ENCODE data around the gene SPCS3.
"Not testable (repeated sequence)": the region's sequence is repeated elsewhere in the genome, so short reads cannot be mapped to it uniquely, and the experiment has no call there.

The SPCS3 gene

DNA sequence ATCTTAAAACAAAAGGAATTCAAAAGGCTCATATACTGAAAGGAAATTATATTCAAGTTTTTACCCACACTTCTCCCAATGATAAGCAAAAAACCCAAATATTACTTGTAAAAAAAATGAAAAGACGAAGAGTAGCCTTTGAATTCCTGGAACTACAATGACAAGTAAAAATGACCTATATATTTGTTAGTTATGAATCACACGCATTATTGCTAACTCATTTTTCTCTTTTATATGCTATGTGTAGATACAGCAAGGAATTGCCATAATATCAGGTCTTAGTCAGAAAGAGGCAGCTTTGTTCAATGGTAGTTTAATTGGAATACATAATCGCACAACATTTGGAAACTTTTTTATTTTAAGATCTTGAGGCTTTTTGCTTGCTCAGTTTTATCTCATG is 28.0 kb upstream of the SPCS3 start:
- TF ChIP-seq, protein P1, sequence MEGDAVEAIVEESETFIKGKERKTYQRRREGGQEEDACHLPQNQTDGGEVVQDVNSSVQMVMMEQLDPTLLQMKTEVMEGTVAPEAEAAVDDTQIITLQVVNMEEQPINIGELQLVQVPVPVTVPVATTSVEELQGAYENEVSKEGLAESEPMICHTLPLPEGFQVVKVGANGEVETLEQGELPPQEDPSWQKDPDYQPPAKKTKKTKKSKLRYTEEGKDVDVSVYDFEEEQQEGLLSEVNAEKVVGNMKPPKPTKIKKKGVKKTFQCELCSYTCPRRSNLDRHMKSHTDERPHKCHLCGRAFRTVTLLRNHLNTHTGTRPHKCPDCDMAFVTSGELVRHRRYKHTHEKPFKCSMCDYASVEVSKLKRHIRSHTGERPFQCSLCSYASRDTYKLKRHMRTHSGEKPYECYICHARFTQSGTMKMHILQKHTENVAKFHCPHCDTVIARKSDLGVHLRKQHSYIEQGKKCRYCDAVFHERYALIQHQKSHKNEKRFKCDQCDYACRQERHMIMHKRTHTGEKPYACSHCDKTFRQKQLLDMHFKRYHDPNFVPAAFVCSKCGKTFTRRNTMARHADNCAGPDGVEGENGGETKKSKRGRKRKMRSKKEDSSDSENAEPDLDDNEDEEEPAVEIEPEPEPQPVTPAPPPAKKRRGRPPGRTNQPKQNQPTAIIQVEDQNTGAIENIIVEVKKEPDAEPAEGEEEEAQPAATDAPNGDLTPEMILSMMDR (IDR thresholded peaks at IDR 0.05; ENCODE audit: borderline replicate concordance, insufficient read depth, low read depth, low read length) = no peak
- no peak overlapping the region for H3K4me3 ChIP-seq (ENCODE audit: low read depth, low read length)

GRCh38 chr4:176292920-176293319 is 26.8 kb upstream of the SPCS3 start:
- no peak overlapping the region for H3K4me3 ChIP-seq (ENCODE audit: low read depth, low read length)
- TF ChIP-seq, protein P1 (IDR thresholded peaks at IDR 0.05; ENCODE audit: borderline replicate concordance, insufficient read depth, low read depth, low read length) = no peak

- no peak overlapping the region for H3K4me3 ChIP-seq (ENCODE audit: low read depth, low read length)
- TF ChIP-seq, protein P1 (IDR thresholded peaks at IDR 0.05; ENCODE audit: borderline replicate concordance, insufficient read depth, low read depth, low read length) = no peak
These were observed 26.1 kb upstream of the SPCS3 start for GRCh38 chr4:176293660-176294059.

- H3K4me3 ChIP-seq (ENCODE audit: low read depth, low read length) = not testable (repeated sequence)
These were observed 23.9 kb upstream of the SPCS3 start for GRCh38 chr4:176295907-176296306.

DNA sequence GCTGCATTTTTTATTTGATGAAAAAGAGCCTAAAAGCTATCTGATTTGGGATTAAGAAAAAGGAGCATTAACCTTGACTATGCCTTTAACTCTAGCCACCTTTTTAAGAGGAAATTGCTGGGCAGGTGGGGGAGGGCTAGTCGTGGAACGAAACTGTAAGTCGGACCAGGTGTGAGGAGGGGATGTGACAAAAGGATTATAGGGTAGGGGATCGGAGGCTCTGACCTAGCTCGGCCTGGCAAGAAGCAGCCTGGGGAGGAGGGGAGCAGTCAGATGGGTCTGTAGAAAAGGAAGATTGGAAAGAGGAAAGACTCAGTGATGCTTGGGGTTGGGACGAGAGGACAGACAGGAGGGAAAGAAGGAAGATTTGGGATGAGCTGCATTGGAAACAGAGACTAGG is 21.1 kb upstream of the SPCS3 start:
- TF ChIP-seq, protein P1 (IDR thresholded peaks at IDR 0.05; ENCODE audit: borderline replicate concordance, insufficient read depth, low read depth, low read length) = no peak
- no peak overlapping the region for H3K4me3 ChIP-seq (ENCODE audit: low read depth, low read length)

DNA sequence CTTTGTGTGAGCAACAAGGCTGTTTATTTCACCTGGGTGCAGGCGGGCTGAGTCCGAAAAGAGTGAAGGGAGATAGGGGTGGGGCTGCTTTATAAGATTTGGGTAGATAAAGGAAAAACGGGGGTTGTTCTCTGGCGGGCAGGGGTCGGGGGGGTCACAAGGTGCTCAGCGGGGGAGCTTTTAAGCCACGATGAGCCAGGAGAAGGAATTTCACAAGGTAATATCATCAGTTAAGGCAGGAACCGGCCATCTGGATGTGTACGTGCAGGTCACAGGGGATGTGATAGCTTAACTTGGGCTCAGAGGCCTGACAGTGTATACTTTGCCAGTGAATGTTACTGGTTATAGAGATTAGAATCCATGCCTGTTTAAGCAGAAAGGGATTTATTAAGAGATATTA is 19.7 kb upstream of the SPCS3 start:
- H3K4me3 ChIP-seq (ENCODE audit: low read depth, low read length) = no peak overlapping the region
- TF ChIP-seq, protein P1 (IDR thresholded peaks at IDR 0.05; ENCODE audit: borderline replicate concordance, insufficient read depth, low read depth, low read length) = no peak

GRCh38 chr4:176300565-176300964 is 19.2 kb upstream of the SPCS3 start:
- TF ChIP-seq, protein P1 (IDR thresholded peaks at IDR 0.05; ENCODE audit: borderline replicate concordance, insufficient read depth, low read depth, low read length) = no peak
- no peak overlapping the region for H3K4me3 ChIP-seq (ENCODE audit: low read depth, low read length)

All from GM12875 (cell line).